Left ventricle myocardium inferior (tissue), 1 donor: ENCODE measurements around the gene CASP5. TPM values are rescaled to one million over a fixed set of nuclear protein-coding genes. Genes with fewer than 3 reads are reported as not detected.
"Not testable (repeated sequence)": the region's sequence is repeated elsewhere in the genome, so short reads cannot be mapped to it uniquely, and the experiment has no call there.

Experiments
- DNase-seq: peaks from one replicate; pipeline ENCODE4 v3.0.0-alpha.2; 2020
- H3K27ac ChIP-seq: fragments of 200-600 bp; replicated peaks from 2 replicates; pipeline ENCODE4 v1.8.0; 2021
- H3K27me3 ChIP-seq: fragments of 200-600 bp; 2 replicates; pipeline ENCODE4 v1.8.0; 2021; ENCODE audit warnings: low read depth
- H3K36me3 ChIP-seq: fragments of 200-600 bp; 2 replicates; pipeline ENCODE4 v1.8.0; 2021
- H3K4me1 ChIP-seq: fragments of 200-600 bp; 2 replicates; pipeline ENCODE4 v1.8.0; 2021
- H3K4me3 ChIP-seq: fragments of 200-600 bp; 2 replicates; pipeline ENCODE4 v1.8.0; 2021; ENCODE audit warnings: mild to moderate bottlenecking, moderate library complexity
- H3K9me3 ChIP-seq: fragments of 200-600 bp; replicated peaks from 2 replicates; pipeline ENCODE4 v1.8.0; 2021
- intact Hi-C: fragments of 100-400 bp; cut with micrococcal nuclease; formaldehyde crosslinking; loops from one replicate; pipeline ENCODE4 v1.11.0; 2022
- total RNA-seq: library from RNA; stranded (reverse); fragmentation: NEBNext Ultra II Directional; extraction: Animal tissue kit (Norgen Biotek cat#: 25700); gene quantifications from one replicate; pipeline ENCODE4 v1.2.1, GENCODE V29; 2021
- TF ChIP-seq, protein P1 (sequence below): fragments of 200-600 bp; IDR thresholded peaks from 2 replicates; pipeline ENCODE4 v1.8.0; 2021; ENCODE audit warnings: antibody characterized with exemption, mild to moderate bottlenecking, borderline replicate concordance
- donor health status: DM: no; HTN: yes; CAD: no; lungs with severe emphysema.

Gene CASP5
- total RNA-seq, 1 donor from 2014 or later = not detected

DNA sequence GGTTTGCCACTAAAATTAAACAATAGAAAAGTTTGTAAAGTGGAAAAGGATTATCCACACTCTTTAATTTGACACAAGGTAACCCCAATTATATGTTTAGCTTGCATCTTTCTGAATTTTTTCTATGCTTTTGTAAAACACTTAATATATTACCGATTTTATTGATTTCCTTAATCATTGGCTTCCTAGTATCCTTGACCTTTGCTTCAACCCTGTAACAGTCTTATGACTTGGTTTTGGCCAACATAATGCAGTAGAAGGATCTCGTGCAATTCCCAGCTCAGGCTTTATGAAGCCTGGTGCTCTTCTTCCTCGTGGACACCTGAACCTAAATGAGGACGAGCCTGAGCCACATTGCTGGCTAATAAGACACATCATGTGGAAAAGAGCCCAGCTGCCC lies 31.0 kb downstream of the CASP5 start:
- intact Hi-C loops = no loop called here
- Histone ChIP-seq H3K4me3 (no peak overlapping the region), H3K36me3 (no peaks in the 10 kb centered on the region), H3K4me1 (no peaks in the 10 kb centered on the region), H3K27me3 (no peaks in the 10 kb centered on the region), H3K27ac (no peak overlapping the region), H3K9me3 (peaks cover 28% of the 10 kb centered on the region)
- no peak for DNase-seq
- TF ChIP-seq, protein P1, sequence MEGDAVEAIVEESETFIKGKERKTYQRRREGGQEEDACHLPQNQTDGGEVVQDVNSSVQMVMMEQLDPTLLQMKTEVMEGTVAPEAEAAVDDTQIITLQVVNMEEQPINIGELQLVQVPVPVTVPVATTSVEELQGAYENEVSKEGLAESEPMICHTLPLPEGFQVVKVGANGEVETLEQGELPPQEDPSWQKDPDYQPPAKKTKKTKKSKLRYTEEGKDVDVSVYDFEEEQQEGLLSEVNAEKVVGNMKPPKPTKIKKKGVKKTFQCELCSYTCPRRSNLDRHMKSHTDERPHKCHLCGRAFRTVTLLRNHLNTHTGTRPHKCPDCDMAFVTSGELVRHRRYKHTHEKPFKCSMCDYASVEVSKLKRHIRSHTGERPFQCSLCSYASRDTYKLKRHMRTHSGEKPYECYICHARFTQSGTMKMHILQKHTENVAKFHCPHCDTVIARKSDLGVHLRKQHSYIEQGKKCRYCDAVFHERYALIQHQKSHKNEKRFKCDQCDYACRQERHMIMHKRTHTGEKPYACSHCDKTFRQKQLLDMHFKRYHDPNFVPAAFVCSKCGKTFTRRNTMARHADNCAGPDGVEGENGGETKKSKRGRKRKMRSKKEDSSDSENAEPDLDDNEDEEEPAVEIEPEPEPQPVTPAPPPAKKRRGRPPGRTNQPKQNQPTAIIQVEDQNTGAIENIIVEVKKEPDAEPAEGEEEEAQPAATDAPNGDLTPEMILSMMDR = no peak

DNA sequence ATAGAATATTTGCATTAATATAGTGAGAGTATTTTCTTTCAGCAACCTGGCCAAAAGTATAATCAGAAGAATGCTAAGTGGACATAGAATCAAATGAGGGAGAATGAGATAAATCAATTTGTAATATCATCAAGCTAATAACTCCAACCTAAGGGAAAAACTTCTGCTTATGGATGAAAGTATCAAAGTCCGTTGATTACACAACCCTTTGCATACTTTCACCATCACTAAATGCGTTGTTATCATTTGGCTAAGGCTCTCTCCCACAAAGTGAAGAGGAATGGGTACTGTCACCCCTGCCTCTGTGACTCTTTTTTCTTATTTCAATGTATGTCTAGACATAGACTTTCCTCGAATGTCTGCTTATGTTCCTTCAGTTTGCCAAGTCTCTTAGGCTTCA lies 38.2 kb downstream of the CASP5 start:
- H3K27me3 ChIP-seq = no peaks in the 10 kb centered on the region
- H3K27ac ChIP-seq = no peak overlapping the region
- peaks cover 31% of the 10 kb centered on the region for H3K9me3 ChIP-seq
- no peaks in the 10 kb centered on the region for H3K36me3 ChIP-seq
- intact Hi-C loops = no loop called here
- no peak overlapping the region for H3K4me3 ChIP-seq
- DNase-seq = no peak
- TF ChIP-seq, protein P1 = no peak
- no peaks in the 10 kb centered on the region for H3K4me1 ChIP-seq

DNA sequence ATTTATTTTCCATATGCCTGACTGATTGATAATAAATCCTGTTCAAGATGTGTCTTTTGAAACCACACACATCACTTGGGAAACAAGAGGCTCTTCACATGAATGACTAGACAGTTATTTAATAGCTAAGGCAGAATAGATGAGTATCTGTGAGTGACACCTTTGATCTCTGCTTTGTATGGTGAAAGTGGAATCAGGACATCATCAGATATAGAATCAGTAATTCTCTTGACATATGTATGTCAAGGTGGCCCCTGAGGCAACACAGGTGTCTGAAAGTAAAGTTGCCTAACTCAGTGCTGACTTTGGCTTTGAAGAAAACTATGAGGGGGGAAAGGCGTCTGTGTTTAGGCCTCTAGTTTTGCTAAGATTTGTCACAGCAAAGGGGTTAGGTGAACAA lies 43.1 kb downstream of the CASP5 start:
- Histone ChIP-seq H3K4me3 (no peak overlapping the region), H3K27me3 (no peaks in the 10 kb centered on the region), H3K36me3 (no peaks in the 10 kb centered on the region), H3K4me1 (no peaks in the 10 kb centered on the region), H3K9me3 (peaks cover 5% of the 10 kb centered on the region), H3K27ac (no peak overlapping the region)
- TF ChIP-seq, protein P1 = no peak
- intact Hi-C loops = no loop called here
- DNase-seq = no peak

DNA sequence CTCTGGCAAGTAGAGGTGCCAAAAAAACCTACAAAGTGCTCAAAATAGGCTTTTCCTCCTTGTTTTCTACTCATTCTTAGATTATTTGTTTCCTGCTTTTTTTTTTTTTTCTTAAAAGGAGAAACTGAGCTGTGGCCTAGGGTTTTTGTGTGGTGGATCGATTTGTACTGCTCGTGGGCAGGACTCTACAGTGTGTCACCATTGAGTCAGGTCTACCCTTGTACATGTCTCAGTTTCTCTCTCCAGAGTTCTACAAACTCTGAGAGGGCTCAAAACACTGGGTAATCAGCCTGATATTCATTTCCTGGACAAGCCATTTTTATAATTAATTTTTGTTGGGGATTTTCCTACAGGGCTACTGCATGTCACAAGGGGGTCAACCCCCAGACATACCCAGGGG lies 49.4 kb downstream of the CASP5 start:
- Histone ChIP-seq H3K9me3 (peaks cover 37% of the 10 kb centered on the region), H3K36me3 (no peaks in the 10 kb centered on the region), H3K4me1 (peaks cover 8% of the 10 kb centered on the region), H3K27ac (no peak overlapping the region), H3K4me3 (no peak overlapping the region), H3K27me3 (no peaks in the 10 kb centered on the region)
- TF ChIP-seq, protein P1 = no peak
- no peak for DNase-seq
- intact Hi-C loops = no loop called here

DNA sequence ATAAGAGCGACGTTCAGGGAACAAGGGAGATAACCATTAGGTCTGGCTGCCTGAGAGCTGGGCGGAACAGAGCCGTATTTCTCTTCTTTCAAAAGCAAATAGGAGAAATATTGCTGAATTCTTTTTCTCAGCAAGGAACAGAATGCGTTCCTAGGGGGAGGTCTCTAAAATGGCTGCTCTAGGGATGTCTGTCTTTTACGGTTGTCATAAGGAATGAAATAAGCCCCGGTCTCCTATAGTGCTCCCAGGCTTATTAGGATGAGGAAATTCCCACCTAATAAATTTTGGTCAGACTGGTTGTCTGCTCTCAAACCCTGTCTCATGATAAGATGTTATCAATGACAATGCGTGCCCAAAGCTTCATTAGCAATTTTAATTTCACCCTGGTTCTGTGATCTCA lies 50.0 kb downstream of the CASP5 start:
- H3K9me3 ChIP-seq = peaks cover 37% of the 10 kb centered on the region
- DNase-seq, H3K27ac ChIP-seq, intact Hi-C loops, H3K4me1 ChIP-seq, H3K4me3 ChIP-seq, H3K27me3 ChIP-seq, H3K36me3 ChIP-seq: not testable (repeated sequence)

DNA sequence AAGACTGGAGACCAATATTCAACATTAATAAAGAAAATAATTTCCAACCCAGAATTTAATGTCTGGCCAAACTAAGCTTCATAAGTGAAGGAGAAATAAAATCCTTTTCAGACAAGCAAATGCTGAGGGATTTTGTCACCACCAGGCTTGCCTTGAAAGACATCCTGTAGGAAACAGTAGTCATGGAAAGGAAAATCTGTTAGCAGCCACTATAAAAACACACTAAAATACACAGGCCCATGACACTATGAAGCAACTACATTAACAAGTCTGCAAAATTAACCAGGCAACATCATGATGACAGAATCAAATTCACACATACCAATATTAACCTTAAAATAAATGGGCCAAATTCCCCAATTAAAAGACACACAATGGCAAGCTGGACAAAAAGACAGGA lies 52.2 kb downstream of the CASP5 start:
- intact Hi-C loops = no loop called here
- DNase-seq = no peak
- no peaks in the 10 kb centered on the region for H3K36me3 ChIP-seq
- peaks cover 37% of the 10 kb centered on the region for H3K9me3 ChIP-seq
- peaks cover 24% of the 10 kb centered on the region for H3K4me1 ChIP-seq
- H3K27ac ChIP-seq = no peak overlapping the region
- H3K27me3 ChIP-seq = no peaks in the 10 kb centered on the region
- H3K4me3 ChIP-seq = no peak overlapping the region
- TF ChIP-seq, protein P1 = no peak
